ENCODE measurements around the gene CHST14.
"Not testable (repeated sequence)": the region's sequence is repeated elsewhere in the genome, so short reads cannot be mapped to it uniquely, and the experiment has no call there.

CHST14 gene

GRCh38 chr15:40441565-40442531 lies 28.9 kb upstream of the CHST14 start:
- no peak for DNase-seq

- DNase-seq: no peak
Measured at GRCh38 chr15:40443255-40443654, 27.5 kb upstream of the CHST14 start.

GRCh38 chr15:40443846-40444245 lies 26.9 kb upstream of the CHST14 start:
- DNase-seq: no peak

GRCh38 chr15:40444736-40445135 lies 26.0 kb upstream of the CHST14 start:
- DNase-seq: no peak

- no peak for DNase-seq
Measured at GRCh38 chr15:40445421-40445922, 25.3 kb upstream of the CHST14 start.

GRCh38 chr15:40446144-40446543 lies 24.6 kb upstream of the CHST14 start:
- DNase-seq: no peak

GRCh38 chr15:40448354-40448753 lies 22.4 kb upstream of the CHST14 start:
- no peak for DNase-seq

GRCh38 chr15:40449275-40449674 lies 21.5 kb upstream of the CHST14 start:
- DNase-seq: no peak

- DNase-seq: no peak
Measured at GRCh38 chr15:40450047-40450446, 20.7 kb upstream of the CHST14 start.

GRCh38 chr15:40451527-40452158 lies 19.1 kb upstream of the CHST14 start:
- no peak for DNase-seq

- DNase-seq: no peak
Measured at GRCh38 chr15:40452296-40453090, 18.3 kb upstream of the CHST14 start.

- DNase-seq: not testable (repeated sequence)
Measured at GRCh38 chr15:40453941-40454340, 16.8 kb upstream of the CHST14 start.

- DNase-seq: no peak
Measured at GRCh38 chr15:40454904-40455391, 15.8 kb upstream of the CHST14 start.

- DNase-seq: no peak
Measured at GRCh38 chr15:40456299-40456712, 14.5 kb upstream of the CHST14 start.

- no peak for DNase-seq
Measured at GRCh38 chr15:40456738-40457137, 14.0 kb upstream of the CHST14 start.

- no peak for DNase-seq
Measured at GRCh38 chr15:40458495-40459371, 12.1 kb upstream of the CHST14 start.

- no peak for DNase-seq
Measured at GRCh38 chr15:40459391-40460015, 11.3 kb upstream of the CHST14 start.

- no peak for DNase-seq
Measured at GRCh38 chr15:40460404-40460803, 10.4 kb upstream of the CHST14 start.

GRCh38 chr15:40461958-40462357 lies 8.8 kb upstream of the CHST14 start:
- DNase-seq: no peak

GRCh38 chr15:40463279-40463678 lies 7.5 kb upstream of the CHST14 start:
- no peak for DNase-seq

GRCh38 chr15:40463886-40464545 lies 6.8 kb upstream of the CHST14 start:
- no peak for DNase-seq

Measured in NCI-H2029 (cell line).